Measurements from ENCODE around the gene TMBIM4.

Gene TMBIM4

DNA sequence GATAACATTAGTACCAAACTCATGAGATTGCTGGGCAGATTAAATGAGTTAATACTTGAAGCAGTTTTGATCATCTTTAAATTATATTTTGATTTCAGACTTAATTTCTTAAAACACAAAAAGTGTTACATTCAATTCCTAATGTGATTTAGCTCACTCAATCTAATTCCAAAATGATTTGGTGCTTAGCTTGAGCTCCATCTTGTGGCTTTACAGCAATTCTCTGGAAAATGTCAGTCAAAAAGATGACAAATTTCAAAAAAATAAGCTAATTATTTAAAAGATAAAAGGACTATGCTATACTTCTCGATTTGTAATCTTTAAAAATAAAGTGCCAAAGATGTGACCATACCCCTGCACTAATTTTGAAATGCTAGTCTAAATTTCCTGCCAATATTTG is 49.3 kb downstream of the TMBIM4 start:
- no peak overlapping the region for H3K4me3 ChIP-seq (ENCODE audit: low read depth, low read length)
- no peak for TF ChIP-seq CTCF (IDR thresholded peaks at IDR 0.05; ENCODE audit: low read depth, low read length)

GRCh38 chr12:66119870-66120241 is 49.9 kb downstream of the TMBIM4 start:
- H3K4me3 ChIP-seq (ENCODE audit: low read depth, low read length): no peak overlapping the region
- no peak for TF ChIP-seq CTCF (IDR thresholded peaks at IDR 0.05; ENCODE audit: low read depth, low read length)

- TF ChIP-seq CTCF (IDR thresholded peaks at IDR 0.05; ENCODE audit: low read depth, low read length): no peak
- no peak overlapping the region for H3K4me3 ChIP-seq (ENCODE audit: low read depth, low read length)
These were observed 50.4 kb downstream of the TMBIM4 start for GRCh38 chr12:66119229-66119869.

DNA sequence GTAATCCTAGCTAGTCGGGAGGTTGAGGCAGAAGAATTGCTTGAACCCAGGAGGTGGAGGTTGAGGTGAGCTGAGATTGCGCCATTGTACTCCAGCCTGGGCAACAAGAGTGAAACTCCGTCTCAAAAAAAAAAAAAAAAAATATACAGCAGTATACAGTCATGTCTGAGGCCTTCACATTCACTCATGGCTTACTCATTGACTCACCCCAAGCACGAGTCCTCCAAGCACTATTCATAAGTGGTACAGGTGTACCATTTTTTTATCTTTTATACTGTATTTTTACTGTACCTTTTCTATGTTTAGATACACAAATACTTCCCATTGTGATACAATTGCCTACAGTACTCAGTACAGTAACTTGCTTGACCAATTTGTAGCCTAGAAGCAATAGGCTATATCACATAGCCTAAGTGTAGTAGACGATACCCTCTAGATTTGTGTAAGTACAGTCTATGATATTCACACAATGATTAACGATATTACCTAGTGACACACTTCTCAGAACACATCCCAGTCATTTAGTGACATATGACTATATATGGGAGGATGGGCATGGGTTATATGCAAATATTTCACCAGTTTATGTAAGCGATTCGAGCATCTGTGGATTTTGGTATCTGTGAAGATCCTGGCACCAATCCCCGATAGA is 51.4 kb downstream of the TMBIM4 start:
- no peak overlapping the region for H3K4me3 ChIP-seq (ENCODE audit: low read depth, low read length)
- no peak for TF ChIP-seq CTCF (IDR thresholded peaks at IDR 0.05; ENCODE audit: low read depth, low read length)

GRCh38 chr12:66117242-66117641 is 52.6 kb downstream of the TMBIM4 start:
- TF ChIP-seq CTCF (IDR thresholded peaks at IDR 0.05; ENCODE audit: low read depth, low read length): no peak

DNA sequence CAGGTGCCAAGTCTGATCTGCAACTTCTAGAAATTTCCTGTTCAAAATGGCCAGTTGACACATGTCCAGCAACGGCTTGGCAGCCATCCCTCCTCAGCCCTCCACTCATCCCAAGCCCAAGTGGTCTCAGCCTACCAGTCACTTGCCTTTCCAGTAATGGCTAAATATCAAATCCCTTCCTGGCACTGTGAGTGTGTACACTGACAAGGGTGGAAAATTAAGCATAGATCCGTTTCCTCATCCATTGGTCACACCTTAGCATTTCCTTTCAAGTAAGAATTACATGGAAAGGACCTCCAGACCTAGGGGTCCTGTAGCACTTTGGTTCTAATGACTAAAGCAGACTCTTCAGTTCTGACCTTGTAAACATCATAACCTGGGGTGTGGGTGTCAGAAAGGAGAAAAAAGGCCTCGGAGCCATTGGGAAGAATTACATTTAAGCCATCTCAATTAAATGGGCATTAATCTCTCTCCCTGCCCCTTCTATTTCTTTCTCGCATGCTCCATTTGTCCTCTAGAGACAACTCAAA is 54.7 kb downstream of the TMBIM4 start:
- TF ChIP-seq CTCF (IDR thresholded peaks at IDR 0.05; ENCODE audit: low read depth, low read length): no peak
- H3K4me3 ChIP-seq (ENCODE audit: low read depth, low read length): no peak overlapping the region

More at GRCh38 chr12:66117242-66117641, 52.6 kb downstream of the TMBIM4 start:
- no peak overlapping the region for H3K4me3 ChIP-seq (ENCODE audit: low read depth, low read length)

- no peak overlapping the region for H3K4me3 ChIP-seq (ENCODE audit: low read depth, low read length)
- TF ChIP-seq CTCF (IDR thresholded peaks at IDR 0.05; ENCODE audit: low read depth, low read length): no peak
These were observed 56.3 kb downstream of the TMBIM4 start for GRCh38 chr12:66113471-66113870.

All from WI38 (cell line).